Measurements from ENCODE around the gene BPTF.
"Not testable (repeated sequence)": the region's sequence is repeated elsewhere in the genome, so short reads cannot be mapped to it uniquely, and the experiment has no call there.

The BPTF gene

GRCh38 chr17:67980883-67981282, 155.6 kb downstream of the BPTF start:
- DNase-seq = not testable (repeated sequence)

- DNase-seq = no peak
Measured at GRCh38 chr17:67982034-67982640, 156.8 kb downstream of the BPTF start.

- no peak for DNase-seq
Measured at GRCh38 chr17:67982686-67983382, 157.5 kb downstream of the BPTF start.

- no peak for DNase-seq
Measured at GRCh38 chr17:67983383-67983688, 158.0 kb downstream of the BPTF start.

GRCh38 chr17:67990909-67991308, 165.6 kb downstream of the BPTF start:
- no peak for DNase-seq

GRCh38 chr17:67992548-67993152, 167.3 kb downstream of the BPTF start:
- peak; percentile 60 for DNase-seq

GRCh38 chr17:67993153-67993997, 168.1 kb downstream of the BPTF start:
- peak; percentile 89 for DNase-seq

- no peak for DNase-seq
Measured at GRCh38 chr17:67993998-67994361, 168.7 kb downstream of the BPTF start.

- peak; percentile 51 for DNase-seq
Measured at GRCh38 chr17:67994817-67995569, 169.7 kb downstream of the BPTF start.

GRCh38 chr17:67995570-67996263, 170.4 kb downstream of the BPTF start:
- peak; percentile 46 for DNase-seq

GRCh38 chr17:67996301-67997171, 171.2 kb downstream of the BPTF start, which contains the start of gene C17orf58:
C17orf58 (minus strand) TSS chr17:67996469; CDS start chr17:67996198, 271 bp downstream.
- DNase-seq = not testable (repeated sequence)

GRCh38 chr17:67998466-67998865, 173.2 kb downstream of the BPTF start:
- DNase-seq = no peak

- DNase-seq = no peak
Measured at GRCh38 chr17:67999291-67999911, 174.1 kb downstream of the BPTF start.

GRCh38 chr17:68004201-68004600, 178.9 kb downstream of the BPTF start:
- no peak for DNase-seq

- no peak for DNase-seq
Measured at GRCh38 chr17:68006797-68007196, 181.5 kb downstream of the BPTF start.

GRCh38 chr17:68011199-68011665, 185.9 kb downstream of the BPTF start:
- peak; percentile 84 for DNase-seq

- no peak for DNase-seq
Measured at GRCh38 chr17:68013385-68013784, 188.1 kb downstream of the BPTF start.

GRCh38 chr17:68015081-68015723, 189.9 kb downstream of the BPTF start:
- DNase-seq = no peak

GRCh38 chr17:68016838-68017237, 191.5 kb downstream of the BPTF start:
- no peak for DNase-seq

GRCh38 chr17:68018493-68018892, 193.2 kb downstream of the BPTF start:
- not testable (repeated sequence) for DNase-seq

Measured in hematopoietic multipotent progenitor cell treated with erythropoietin and hydrocortisone succinate and interleukin-3 and kit ligand, for 6 days (in vitro differentiated cells).